ENCODE measurements around the gene SCN5A. TPM values are rescaled to one million over a fixed set of nuclear protein-coding genes. Genes with fewer than 3 reads are reported as not detected.

Gene SCN5A
- polyA plus RNA-seq (2014; cell fraction: cytosol; rRNA removed) = 3.9 and 4.9 TPM in 2 replicates
- polyA plus RNA-seq (2014; cell fraction: nucleus; rRNA removed) = 7.4 and 9.5 TPM in 2 replicates

DNA sequence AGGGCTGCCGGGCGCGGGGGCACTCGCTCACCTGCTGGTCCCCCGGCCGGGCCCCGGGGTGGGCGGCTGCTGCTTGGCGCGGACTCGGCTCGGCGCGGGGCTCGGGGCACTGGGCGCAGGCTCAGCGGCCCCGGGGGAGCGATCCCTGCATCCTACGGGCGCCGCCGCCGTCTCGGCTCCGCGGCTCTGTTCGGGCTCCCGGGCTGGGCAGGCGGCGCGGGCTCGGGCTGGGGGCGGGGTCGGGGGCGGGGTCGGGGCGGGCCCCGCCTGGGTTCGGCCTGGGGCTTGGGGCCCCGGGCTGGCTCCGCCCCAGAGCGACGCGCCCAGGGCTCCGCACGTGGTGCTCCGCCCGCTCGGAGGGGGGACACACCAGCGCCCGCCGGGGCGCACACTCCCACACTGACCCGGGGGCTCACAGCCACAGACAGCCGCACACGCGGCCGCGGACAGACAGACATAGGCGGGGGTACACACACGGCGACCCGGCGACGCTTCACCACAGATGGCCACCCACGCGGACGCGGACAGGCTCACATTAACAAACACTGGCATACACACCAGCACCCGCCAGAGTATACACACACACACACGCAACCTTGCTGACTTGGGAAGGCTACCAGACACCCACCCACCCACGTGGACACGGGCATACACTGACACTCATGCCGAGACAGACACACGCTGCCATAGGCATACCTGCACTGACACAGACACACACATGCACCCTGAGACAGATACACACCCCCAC lies at the start of gene SCN5A:
Gene SCN5A (minus strand): TSS at position 188 of the 748 bp plus-strand sequence. CDS start 16,380 bp downstream, outside the sequence.
- peak; percentile 51 for DNase-seq (ENCODE audit: low spot score)

DNA sequence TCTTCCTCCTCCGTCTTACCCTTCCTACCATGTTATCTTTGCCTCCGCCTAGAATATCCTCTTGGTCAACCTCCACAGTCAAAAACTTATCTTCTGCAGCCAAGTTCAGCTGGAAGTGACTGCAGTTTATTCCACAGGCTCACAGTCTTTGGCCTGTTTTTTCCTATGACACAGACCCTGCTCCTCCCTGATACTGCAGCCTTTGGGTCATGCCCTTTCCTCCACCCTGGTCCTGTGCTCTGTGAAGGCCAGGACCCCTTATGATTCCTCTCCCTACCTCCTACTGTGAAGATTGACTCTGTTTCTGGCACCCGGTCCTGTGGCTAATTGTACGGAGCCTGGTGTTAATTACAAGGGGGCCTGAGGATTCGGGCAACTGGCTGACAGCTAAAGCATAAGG lies 49.3 kb upstream of the SCN5A start:
- DNase-seq (ENCODE audit: low spot score) = no peak

DNA sequence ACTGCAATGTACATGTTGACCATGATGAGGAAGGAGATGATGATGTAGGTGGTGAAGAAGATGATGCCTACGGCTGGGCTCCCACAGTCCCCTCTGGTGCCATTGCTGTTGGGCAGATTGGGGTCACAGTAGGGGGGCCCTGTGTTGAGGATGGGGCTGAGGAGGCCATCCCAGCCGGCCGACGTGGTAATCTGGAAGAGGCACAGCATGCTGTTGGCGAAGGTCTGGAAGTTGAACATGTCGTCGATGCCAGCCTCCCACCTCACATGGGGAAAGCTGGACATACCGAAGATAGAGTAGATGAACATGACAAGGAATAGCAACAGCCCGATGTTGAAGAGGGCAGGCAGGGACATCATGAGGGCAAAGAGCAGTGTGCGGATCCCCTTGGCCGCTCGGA lies 48.6 kb upstream of the SCN5A start:
- DNase-seq (ENCODE audit: low spot score) = no peak

DNA sequence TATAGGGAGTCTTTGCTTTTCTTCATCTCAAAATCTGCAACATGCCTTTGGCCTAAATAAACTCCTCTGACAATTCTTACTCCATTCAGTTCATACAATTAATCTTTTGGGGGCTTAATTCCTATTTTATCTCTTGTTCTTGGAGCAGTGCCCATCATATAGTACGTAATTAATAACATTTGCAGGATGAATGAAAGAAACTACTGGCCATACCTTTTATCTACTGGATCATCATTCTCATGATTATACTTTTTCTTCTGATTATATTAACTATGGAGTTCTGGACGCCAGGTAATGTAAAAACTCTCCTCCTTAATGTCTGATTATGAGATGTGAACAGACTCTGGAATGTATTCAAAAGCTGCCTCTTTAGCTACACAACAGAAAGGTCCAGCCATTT lies 46.5 kb upstream of the SCN5A start:
- no peak for DNase-seq (ENCODE audit: low spot score)

DNA sequence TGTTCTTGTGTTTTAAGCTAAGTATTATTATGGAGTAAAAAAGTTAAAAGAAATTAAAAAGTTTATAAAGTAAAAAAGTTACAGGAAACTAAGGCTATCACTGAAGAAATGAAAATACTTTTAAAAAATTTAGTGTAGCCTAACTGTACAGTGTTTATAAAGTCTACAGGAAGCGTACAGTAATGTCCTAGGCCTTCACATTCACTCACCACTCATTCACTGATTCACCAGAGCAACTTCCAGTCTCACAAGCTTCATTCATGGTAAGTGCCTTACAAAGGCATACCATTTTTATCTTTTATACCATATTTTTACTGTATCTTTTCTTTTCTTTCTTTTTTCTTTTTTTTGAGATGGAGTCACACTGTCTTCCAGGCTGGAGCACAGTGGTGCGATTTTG lies 40.7 kb upstream of the SCN5A start:
- no peak for DNase-seq (ENCODE audit: low spot score)

DNA sequence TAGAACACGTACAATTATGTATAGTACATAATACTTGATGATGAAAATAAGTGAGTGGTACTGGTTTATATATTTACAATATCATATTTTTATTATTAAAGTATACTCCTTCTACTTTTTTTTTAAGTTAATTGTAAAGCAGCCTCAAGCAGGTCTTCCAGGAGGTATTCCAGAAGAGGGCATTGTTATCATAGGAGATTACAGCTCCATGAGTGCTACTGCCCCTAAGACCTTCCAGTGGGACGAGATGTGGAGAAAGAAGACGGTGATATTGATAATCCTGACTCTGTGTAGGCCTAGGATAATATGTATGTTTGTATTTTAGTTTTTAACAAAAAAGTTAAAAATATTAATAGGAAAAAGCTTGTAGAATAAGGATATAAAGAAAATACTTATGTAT lies 40.3 kb upstream of the SCN5A start:
- no peak for DNase-seq (ENCODE audit: low spot score)

DNA sequence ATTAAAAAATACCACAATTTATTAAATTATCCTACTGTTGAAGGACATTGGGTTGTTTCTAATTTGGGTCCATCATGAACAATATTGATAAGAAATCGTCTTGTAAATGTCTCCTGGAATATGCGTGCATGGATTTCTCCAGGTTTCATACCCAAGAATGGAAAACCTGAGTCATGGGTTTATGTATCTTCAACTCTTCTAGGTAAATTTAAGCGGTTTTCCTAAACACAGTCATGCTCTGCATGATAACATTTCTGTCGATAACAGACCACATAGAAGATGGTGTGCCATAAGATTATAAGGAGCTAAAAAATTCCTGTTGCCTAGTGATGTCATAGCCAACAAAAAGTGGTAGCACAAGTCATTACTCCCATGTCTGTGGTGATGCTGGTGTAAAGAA lies 39.9 kb upstream of the SCN5A start:
- DNase-seq (ENCODE audit: low spot score) = no peak

DNA sequence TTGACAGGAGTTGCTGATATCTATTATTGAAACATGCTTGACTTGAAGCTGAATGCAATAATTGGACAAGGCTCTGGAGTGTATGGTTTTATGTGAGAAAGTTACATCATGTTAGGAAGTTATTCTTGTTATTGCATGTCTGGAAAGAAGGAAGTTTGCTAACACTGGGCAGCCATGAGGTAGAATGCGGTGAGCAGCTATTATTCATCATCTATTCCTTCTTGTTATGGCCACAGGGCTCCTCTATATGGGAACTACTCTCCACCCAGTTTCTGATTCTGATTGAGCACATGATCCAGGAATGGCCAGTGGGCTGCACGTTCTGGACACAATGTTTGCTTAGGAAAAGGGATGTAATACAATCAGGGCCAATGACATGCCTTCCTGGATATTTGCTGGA lies 37.8 kb upstream of the SCN5A start:
- DNase-seq (ENCODE audit: low spot score) = no peak

DNA sequence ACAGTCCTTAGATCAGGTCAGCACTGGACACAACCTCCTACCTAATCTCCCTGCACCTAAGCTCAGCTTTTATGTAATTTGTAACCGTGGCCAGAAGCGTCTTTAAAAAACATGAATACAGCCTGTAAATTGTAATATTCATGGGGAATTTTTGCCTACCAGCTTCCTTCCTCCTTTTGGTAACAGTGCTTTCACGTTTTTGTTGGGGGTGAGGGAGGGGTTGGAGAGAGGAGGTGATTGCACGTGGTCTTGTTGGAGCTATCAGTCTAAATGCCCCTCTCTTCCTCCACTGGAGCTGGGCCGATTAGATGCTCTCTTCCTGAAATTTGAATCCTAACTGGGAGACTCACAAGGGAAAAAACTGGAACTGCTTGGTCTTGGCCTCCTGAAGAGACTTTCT lies 35.1 kb upstream of the SCN5A start:
- DNase-seq (ENCODE audit: low spot score) = no peak

DNA sequence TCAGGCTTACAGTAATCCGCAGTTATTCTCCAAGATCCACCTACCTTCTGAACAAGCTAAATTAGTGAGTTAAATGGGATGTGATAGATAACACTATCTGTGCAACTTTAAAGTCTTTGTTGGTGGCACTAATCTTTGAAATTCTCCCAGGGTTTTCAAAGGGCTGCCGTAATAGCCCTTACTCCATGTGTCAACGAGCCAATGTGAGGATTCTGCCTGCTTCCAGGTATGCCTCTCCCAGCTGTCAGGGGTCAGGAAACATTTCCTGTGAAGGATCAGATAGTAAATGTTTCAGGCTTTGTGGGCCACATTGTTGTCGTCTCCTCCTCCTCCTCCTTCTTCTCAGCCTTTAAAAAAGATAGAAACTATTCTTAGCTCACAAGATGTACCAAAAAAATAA lies 20.2 kb upstream of the SCN5A start:
- no peak for DNase-seq (ENCODE audit: low spot score)

DNA sequence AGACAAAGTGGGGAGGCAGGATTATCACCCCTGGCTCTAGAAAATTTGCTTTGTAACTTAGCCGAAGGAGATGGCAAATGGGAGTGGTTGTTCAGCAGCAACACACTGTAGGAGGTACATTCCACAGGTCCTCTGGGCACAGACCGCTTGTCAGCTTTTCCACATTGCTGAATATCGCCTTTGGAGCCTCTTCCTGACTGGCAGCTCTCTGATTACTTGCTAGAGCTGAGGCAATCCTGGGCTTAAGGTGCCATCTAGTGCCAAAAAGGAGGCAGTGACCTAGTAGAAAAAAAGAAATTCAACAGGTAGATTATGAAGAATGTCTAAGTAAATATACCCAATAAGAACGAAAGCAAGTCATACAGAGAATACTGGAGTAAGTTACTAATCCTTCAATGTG lies 13.1 kb upstream of the SCN5A start:
- peak; percentile 60 for DNase-seq (ENCODE audit: low spot score)

DNA sequence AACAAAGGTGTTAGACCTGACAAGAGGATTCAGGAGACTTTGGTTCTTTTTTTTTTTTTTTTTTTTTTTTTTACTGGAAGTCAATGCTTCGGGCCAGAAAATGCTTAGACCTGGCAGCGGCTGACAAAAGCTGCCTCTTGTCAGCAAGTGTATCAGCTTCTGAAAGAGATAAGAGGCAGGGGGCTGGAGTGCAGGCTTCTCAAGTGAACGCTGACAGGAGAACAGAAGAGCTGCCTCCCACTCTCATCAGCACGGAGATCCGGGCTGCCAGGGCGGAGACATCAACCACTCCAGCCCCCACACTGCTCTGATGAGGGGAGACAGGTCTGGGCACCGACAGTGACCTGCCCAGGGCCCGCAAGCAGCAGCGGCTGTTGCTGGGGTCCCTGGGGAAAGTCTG lies 9.4 kb upstream of the SCN5A start:
- DNase-seq (ENCODE audit: low spot score) = peak; percentile 45

DNA sequence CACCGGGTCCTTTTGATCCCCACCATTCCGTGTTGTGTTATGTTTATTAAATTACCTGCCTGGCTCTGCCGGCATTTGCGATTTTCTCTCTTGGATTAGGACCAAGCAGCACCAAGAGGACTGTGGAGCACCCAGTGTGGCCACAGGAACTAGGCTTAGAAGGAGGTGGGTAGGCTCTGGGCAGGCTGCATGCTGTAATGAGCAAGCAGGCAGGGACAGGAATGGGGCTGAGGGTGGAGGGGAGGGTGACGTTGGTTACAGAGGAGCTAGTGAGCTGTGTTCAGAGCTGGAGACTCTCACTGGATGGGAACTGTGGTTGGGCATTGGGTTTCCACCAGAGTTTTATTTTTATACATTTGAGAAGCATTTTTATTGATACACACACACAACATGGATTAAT lies 7.9 kb upstream of the SCN5A start:
- DNase-seq (ENCODE audit: low spot score) = no peak

DNA sequence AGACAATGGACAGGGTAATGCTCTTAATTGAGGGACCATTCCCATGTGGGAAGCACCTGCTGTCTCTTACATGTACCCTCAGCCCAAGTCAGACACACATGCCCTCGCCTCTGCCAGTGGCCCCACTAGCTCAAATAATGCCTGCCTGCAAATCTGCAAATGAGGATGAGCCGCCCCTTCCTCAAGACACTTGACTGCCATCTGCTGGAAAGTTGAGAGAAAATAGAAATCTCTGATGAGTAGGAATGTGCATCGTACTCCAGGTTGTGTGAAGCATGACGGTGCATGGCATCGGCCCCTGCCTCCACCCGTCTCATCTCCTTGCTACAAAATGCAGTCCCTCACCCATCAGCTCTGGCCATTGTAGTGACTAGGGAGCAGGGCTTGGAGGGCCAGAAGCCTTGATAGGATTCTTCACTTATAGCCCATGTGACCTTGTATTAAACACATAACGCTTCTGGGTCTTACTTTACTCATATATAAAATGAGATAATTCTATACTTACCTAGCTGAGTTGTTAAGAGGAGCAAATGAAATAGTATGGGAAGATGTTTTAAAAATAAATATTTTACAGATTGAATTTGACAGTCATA lies 6.3 kb upstream of the SCN5A start:
- DNase-seq (ENCODE audit: low spot score) = peak; percentile 76

DNA sequence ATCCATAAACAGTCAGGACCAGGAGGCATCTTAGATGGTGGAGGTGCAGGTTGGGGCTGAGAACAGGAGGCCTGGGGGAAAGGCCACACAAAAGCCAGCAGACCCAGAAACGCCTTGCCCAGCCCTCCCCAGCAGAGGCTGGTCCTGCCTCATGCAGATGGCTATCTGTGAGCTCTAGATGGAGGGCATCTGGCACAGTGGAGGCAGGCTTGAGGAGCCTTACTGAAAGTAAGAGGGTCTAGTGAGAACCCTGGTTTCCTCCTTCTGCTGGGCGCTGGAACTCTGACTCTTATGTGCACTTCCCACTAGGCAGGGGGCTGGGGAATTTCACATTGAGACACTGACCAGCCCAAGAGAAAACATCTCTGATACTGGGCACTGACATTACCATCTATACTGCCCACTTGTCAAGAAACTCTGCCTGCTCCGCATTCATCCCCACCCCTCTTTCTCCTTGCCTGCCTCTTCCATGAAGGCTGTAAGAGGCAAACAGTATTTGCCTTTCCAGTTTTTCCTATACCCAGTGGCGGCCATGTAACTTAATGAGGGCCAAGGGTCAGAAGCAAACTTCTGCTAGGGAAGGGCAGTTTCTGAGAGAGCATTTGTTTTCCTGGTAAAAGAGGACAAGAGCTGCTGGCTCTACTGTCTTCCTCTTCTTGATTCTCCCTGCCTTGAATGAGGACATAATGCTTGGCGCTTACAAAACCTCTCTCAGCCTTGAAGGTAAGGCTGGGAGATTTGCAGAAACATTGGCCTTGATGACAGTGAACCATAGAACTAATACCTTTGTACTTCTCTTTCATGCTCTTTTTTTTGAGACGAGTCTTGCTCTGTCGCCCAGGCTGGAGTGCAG lies 4.4 kb upstream of the SCN5A start:
- no peak for DNase-seq (ENCODE audit: low spot score)

DNA sequence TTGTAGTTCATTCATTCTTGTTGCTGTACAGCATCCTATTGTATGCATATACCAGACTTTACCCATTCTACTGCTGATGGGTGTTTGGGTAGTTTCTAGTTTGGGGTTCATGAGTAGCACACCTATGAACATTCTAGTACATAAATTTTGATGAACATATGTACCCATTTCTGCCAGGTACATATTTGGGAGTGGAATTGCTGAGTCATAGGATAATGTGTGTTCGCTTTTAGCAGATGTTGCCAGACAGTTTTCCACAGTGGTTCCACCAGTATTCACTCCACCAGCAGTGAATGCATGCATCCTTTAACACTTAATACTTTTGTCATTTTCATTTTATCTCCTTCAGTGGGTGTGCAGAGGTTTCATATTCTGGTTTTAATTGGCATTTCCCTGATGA lies 3.4 kb upstream of the SCN5A start:
- no peak for DNase-seq (ENCODE audit: low spot score)

DNA sequence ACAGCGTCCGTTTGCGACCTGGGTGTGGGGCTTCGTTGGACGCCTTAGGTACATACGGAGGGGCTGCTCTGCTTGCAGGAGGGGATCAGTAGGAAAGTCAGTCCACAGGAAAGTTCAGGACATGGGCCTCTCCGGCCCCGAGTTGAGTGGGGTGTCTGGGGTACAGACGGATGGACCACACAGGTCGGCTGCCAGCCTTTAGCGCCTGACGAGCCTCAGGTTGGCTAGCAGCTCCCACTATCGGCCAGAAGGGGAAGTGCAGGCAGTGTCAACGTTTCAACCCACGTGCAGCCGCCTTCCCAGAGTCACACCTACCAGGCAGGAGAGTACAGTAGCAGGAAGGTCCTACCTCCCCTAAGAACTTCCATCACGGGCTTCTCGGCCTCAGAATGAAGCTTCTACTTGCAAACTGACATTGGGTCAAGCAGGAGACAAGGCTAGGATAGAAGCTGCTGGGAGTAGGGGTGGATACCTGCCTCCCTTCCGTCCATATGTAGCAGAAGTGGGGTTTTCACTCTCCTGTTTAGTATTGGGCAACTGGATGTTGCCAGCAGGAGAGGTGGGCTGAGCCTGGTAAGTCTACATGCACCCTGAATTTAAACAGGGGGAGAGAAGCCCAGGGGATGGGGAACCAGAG lies 1.8 kb upstream of the SCN5A start:
- peak; percentile 68 for DNase-seq (ENCODE audit: low spot score)

DNA sequence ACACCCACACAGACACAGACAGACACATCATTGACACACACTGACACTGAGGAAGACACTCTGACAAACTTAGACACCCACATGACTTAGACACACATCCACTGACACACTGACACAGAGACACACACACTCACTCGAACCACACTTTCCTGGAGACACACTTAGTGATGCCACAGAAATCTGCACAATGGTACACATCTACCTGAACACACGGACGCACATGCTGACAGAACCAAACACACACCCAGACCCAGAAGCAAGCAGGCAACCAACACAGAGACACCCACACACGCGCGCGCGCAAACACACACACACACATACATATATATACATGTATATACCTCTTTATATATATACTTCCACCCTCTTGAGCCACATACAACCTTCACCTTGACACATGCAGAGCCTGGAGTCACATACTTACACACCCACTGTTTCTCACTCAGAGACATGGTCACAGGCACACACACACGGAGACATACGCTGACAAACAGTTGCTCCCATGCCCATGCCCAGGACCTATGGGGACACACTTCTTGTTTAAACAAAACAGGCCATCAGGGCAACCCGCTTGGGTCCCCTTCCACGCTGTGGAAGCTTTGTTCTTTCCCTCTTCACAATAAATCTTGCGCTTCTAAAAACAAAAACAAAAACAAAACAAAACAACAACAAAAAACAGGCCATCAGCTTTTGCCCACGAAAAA lies 913 bp upstream of the SCN5A start:
- no peak for DNase-seq (ENCODE audit: low spot score)

DNA sequence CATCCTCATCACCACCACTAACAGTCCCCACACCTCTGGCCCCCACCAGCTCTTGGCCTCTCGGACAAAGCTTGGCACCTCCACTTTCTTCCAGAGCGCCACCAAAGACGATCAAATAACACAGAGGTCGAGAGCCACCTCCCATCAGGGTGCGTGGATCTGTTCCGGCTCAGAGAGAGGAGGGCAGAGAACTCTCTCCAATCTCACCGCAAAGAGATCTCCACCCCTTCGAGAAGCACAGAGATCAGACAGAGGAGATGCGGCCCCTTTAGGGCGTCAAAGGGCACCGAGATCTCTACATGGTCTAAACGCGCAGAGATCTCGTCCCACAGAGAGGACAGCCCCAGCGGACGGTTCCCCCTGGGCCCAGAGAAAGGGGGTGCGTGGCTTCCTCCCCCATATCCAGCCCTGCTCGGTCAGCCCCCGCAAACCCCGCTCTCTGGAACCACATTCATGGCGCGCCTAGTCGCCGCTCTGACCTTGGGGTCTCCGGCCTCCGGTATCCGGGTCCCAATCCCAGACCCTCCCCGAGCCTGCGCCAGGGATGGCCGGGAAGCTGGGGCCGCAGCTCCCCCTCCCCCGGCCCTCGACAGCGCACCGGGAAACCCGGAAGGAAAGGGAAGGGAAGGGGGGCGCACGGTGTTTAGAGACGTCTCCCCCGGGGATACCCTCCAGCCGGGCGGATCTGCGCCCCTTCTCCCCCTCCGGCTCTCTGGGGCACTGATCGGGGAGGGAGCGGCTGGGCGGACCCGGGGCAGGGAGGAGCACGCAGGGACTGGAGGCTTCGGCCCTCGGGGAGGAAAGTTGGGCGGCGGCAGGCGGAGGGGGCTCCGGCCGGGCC lies 608 bp downstream of the SCN5A start:
- no peak for DNase-seq (ENCODE audit: low spot score)

DNA sequence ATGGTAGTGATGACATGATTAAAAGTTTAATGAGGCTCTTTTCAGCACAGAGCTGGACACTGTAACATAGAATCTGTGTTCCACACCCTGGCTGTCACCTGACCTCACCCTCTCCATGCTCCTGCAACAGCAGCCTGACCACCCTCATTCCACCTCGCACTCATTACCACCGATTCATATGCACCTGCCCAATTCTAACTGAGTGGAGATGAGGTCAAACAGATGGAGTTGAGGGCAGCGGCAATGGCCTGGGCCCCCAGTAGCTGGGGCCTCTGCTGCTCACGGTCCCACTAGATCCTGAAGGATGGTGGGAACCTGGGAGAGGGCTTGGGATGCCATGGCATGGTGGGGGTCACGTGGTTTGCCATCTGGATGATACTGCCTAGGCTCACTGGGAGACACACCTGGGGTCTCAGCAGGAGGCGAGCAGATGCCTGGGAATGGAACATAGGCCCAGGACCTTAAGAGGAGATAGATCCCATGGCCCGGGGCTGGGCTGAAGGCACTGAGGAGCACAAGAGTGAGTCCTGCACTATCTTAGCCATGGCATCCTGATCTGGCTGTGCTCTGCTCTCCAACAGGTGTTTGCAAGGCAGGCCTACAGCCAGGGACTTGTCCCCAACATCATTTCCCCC lies 1.3 kb downstream of the SCN5A start:
- DNase-seq (ENCODE audit: low spot score) = no peak

All from SK-N-DZ (cell line).